Measurements from ENCODE around the gene OOSP1.
"Not testable (repeated sequence)": the region's sequence is repeated elsewhere in the genome, so short reads cannot be mapped to it uniquely, and the experiment has no call there.

The OOSP1 gene, protein sequence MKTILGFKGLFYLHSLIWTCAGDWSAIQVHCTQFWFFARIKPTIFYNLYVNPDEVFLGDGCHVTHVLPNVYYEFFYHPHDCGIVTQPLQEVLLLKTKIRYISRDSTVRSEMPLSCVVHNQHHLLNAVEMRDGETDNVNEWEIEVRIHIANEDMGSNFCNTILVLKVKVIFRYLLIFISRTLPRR

DNA sequence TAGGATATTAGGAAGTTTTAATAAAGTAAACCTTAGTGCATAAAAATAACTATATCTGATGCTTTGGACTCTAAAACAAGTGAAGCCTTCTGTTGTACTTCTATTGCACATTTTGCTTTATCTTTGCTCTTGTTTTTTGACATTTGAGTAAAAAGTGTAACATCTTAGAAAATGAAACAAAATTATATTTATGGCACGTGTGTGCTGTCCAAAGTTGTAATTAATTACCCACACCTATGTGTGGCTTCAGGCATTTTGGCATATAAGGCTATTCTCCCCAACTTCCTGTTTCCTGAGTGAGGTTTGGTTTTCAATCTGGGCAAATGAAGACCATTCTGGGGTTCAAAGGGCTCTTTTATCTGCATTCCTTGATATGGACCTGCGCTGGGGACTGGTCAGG lies at the start of gene OOSP1:
Gene OOSP1 (plus strand): TSS at position 301 of the 400 bp plus-strand sequence. CDS start 23 bp downstream, at position 324.
- no peak for DNase-seq (ENCODE audit: low read depth in 2 of 2, low spot score in 1 of 2)

DNA sequence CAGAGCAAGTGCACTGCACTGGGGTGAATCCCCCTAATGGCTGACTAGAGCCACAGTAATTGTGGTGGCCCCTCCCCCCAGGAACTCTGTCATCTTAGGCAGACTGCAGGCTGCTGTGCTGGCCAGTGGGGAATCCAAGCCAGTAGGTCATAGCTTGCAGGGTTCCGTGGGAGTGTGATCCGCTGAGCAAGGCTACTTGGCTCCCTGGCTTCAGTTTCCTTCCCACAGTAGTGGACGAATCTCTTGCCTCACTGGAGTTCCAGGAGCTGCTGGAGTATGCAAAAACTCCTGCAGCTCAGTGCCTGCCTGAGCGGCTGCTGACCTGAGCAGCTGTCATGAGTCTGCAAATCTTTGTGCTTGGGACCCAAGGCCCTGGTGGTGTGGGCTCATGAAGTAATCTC lies 46.5 kb upstream of the OOSP1 start:
- DNase-seq (ENCODE audit: low read depth in 2 of 2, low spot score in 1 of 2) = no peak

DNA sequence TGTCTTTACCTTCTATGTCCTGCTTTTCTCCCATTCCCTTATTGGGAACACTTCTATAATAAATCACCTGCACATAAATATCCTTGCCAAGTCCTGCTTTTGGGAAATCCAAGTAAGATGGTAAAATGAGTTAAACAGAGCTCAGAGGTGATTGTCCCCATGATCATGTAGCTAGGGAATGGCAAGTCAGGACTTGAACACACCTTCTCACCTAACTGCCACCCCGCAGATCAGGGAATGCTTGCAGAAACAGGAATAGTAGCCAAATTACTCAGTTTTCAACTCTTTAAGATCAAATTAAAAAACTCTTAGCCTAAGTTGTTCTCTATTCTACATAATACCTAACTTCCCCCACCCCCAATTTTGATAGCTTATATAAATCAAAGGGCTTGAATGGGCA lies 43.6 kb upstream of the OOSP1 start:
- no peak for DNase-seq (ENCODE audit: low read depth in 2 of 2, low spot score in 1 of 2)

DNA sequence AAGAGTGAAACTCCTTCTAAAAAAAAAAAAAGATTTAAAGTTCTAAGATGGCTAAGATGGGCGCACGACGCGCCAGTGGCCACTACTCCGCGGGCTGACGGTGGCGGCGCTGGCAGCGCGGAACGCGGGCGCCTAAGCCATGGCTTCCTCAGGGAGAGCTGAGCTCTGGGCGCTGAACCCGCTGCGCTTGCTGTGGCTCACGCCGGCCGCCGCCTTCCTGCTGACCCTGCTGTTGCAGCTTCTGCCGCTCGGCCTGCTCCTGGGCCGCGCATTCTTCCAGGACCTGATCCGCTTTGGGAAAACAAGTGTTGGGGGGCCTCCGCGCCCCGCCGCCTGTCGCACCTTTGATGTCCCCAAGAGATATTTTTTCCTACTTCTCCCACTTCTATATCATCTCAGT lies 40.2 kb upstream of the OOSP1 start:
- DNase-seq (ENCODE audit: low read depth in 2 of 2, low spot score in 1 of 2) = no peak

DNA sequence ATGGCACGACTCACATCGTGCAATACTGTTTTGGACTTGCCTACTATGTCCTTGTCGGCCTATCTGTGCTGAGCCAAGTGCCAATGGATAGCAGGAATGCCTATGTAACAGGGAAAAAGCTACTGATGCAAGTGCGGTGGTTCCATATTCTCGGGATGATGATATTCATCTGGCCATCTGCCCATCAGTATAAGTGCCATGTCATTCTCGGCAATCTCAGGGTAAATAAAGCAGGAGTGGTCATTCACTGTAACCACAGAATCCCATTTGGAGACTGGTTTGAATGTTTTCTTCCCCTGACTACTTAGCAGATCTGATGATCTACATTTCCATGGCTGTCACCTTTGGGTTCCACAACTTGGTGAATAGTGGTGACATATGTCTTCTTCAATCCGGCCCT lies 39.6 kb upstream of the OOSP1 start:
- DNase-seq (ENCODE audit: low read depth in 2 of 2, low spot score in 1 of 2) = no peak

DNA sequence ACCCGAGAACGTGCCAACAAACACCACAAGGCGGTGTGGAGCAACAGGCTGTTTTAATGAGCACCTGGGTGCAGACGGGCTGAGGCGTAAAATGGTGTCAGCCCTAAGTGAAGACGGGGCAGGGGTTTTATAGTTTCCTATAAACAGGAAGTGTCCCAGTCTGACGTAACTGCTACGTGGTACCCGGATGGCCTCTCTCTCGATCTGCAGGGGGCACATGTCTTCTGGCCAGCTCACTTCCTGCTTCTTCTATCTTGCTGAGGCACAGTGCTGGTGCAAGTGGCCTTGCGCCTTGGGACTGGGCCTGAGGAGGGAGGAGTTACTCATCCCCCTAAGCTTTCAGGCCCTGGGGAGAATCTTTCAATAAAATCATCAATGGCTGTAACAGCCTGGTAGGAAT lies 38.7 kb upstream of the OOSP1 start:
- DNase-seq (ENCODE audit: low read depth in 2 of 2, low spot score in 1 of 2) = no peak

DNA sequence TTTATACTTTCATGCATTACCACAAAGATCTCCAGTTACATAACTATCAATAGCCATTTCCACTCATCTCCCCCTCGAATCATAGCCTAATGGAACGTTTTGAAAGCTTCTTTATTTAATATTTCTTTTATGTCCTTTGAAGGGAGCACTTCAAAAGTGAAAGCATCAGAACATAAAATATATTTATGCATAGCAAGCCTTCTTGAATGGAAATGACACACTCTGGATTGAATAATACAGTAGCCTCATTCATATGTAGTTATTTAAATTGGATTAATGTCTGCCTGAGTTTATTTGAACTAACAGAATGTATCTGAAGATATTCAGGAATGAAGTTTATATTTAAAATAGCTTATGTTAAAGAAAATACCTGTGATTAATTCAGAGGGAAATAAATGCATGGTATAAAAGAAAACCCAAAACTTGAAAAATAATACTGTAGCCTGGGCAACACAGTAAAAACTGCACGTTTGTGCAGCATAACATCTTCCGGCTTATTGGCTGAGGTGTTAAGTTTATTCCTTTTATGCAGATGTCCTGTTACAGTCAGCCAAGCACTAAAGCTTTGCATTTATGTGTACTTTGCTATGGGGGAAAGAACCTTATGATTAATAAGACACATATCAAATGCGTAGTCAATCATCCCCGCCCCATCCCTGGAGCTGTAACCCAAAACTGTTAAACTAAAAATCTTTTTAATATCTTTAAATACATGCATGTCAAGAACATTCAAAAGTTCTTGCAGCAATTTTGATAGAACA lies 37.7 kb upstream of the OOSP1 start:
- DNase-seq (ENCODE audit: low read depth in 2 of 2, low spot score in 1 of 2) = no peak

DNA sequence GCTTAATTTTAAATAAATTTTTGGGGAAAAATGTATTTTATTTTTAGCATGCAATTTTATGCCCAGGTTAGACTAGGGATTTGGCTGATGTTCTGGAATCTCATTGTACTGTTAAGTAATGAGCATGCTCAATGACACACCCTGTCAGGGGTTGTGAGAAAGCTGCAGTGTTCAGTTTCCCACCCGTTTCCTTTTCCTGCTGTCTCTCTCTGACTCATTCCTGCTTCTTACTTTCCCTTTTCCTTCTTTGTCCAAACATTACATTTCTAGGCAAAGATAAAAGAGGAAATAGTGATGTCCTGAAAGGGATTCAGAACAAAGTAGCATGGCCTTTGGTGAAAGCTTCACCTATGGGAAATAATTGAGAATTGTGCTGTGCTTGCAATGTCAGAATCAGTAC lies 36.9 kb upstream of the OOSP1 start:
- no peak for DNase-seq (ENCODE audit: low read depth in 2 of 2, low spot score in 1 of 2)

DNA sequence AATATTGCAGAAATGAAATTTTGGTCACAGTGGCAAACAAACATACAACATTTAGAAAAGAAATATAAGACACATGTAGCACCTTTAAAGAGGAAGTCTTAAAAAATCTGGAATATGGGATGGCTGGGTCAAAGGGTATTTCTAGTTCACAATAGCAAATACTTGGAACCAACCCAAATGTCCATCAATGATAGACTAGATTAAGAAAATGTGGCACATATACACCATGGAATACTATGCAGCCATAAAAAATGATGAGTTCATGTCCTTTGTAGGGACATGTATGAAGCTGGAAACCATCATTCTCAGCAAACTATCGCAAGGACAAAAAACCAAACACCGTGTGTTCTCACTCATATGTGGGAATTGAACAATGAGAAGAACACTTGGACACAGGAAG lies 34.7 kb upstream of the OOSP1 start:
- DNase-seq (ENCODE audit: low read depth in 2 of 2, low spot score in 1 of 2) = not testable (repeated sequence)

DNA sequence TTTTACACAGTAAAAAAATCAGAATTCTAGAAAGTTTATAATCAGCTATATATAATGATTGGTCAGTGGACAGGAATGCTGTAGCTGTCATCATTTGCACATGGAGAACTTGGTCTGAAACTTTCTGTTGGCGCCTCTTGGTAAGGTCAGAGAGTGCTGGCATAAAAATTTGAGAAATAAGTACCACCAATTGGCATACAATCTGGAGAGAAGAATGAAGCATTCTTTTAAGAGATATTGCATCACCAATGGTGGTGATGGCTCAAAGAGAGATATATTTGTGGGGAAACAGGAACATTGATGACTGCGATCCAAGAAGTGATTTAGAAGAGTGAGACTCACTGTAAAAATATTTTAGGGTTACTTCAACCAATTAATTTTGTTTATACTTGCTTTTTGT lies 19.8 kb upstream of the OOSP1 start:
- no peak for DNase-seq (ENCODE audit: low read depth in 2 of 2, low spot score in 1 of 2)

DNA sequence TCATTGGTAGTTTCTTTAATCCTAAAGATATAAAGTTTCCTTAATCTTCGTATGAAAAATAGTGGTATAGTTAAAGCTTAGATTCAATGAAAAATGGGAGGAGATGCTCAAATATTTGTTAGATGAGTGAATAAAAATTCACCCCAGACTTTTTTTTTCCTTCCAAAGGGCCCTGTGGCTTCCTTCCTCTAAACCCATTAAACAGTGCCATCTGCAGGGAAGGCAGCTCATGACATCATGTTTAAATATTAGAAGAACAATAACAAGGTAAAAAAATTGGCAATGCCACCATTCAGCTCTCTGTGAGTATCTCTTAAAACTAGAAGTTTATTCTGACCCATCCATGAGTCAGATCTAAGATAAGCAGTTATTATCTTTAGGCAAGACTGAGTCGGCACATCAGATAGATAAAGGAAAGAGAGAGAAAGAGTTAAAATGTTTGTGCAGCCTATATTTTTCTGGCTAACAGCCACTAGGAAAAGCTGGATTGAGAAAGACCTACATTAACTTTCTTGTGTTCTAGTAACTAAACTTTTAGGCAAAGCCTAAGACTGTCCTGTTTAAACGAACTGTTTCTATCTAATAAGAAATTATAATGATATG lies 19.1 kb upstream of the OOSP1 start:
- no peak for DNase-seq (ENCODE audit: low read depth in 2 of 2, low spot score in 1 of 2)

DNA sequence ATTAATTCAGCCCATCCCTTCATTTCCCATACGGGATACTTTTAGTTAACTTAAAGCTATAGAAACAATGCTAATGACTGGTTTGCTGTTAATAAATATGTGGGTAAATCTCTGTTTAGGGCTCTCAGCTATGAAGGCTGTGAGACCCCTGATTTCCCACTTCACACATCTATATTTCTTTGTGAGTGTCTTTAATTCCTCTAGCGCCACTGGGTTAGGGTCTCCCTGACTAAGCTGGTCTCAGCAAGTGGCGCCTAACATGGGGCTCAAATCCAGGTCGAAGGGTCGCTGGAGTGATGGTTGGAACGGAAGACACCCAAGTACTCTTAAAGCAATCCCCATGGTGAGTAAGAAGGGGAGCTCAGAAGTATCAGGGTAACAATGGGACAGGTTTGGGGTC lies 14.4 kb upstream of the OOSP1 start:
- no peak for DNase-seq (ENCODE audit: low read depth in 2 of 2, low spot score in 1 of 2)

DNA sequence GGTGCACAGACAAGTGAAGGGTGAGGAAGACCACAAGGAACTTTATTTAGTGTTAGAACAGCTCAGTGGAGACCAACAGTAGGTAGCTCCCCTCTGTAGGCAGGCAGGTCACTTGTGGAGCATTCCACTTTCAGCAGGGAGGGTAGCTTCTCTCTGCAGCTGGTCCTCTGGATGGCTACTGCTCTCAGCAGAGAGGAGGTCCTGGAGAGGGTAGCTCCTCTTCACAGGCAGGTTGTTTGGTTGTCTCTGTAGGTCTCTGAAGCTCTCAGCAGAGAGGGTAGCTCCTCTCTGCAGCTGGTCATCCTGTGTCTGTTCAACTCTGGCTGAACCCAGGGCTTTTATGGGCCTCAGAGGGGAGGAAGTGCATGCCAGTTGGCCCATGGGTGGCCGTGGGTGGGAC lies 6.5 kb upstream of the OOSP1 start:
- DNase-seq (ENCODE audit: low read depth in 2 of 2, low spot score in 1 of 2) = no peak

DNA sequence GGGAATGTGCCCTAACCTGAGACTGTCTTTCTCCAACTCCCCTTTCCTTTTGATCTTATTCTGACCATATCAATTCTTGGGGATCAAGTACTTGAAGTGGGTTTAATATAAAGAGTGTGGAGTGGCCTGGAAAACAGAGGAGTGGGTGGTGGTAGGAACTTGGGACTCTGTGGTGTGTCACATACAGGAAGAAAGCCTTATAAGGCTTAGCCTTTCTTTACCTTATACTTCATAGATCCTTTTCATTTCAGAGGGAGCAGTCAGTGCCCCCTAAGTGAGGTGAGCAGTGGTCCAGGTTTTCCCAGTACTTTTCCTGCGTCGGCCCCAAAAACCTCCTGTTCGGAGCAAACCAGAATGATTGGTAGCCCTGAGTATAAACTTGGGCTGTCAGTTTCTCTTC lies 486 bp downstream of the OOSP1 start:
- no peak for DNase-seq (ENCODE audit: low read depth in 2 of 2, low spot score in 1 of 2)

DNA sequence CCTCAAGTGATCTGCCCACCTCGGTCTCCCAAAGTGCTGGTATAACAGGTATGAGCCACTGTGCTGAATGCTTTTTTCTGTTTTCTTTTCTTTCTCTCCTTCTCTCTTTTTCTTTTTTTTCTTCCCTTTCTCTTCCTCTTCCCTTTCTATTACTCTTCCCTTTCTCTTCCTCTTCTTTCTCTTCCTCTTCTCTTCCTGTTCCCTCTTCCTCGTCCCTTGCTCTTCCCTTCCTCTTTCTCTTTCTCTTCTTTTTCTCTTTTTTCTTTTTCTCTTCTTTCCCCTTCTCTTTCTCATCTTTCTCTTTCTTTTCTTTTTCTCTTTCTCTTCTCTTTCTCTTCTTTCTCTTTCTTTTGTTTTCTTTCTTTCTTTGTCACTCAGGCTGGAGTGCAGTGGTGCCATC lies 1.2 kb downstream of the OOSP1 start:
- DNase-seq (ENCODE audit: low read depth in 2 of 2, low spot score in 1 of 2) = no peak

DNA sequence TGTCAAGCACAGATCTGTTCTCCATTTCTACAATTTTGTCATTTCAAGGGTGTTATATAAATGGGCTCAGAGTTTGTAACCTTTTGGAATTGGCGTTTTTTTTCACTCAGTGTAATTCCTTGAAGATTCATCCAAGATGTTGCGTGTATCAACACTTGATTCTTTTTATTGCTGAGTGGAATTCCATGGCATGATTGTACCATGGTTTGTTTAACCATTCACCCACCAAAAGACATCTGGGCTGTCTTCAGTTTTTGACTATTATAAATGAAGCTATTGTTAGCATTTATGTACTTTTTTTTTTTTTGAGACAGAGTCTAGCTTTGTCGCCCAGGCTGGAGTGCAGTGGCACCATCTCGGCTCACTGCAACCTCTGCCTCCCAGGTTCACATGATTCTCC lies 2.9 kb downstream of the OOSP1 start:
- DNase-seq (ENCODE audit: low read depth in 2 of 2, low spot score in 1 of 2) = no peak

DNA sequence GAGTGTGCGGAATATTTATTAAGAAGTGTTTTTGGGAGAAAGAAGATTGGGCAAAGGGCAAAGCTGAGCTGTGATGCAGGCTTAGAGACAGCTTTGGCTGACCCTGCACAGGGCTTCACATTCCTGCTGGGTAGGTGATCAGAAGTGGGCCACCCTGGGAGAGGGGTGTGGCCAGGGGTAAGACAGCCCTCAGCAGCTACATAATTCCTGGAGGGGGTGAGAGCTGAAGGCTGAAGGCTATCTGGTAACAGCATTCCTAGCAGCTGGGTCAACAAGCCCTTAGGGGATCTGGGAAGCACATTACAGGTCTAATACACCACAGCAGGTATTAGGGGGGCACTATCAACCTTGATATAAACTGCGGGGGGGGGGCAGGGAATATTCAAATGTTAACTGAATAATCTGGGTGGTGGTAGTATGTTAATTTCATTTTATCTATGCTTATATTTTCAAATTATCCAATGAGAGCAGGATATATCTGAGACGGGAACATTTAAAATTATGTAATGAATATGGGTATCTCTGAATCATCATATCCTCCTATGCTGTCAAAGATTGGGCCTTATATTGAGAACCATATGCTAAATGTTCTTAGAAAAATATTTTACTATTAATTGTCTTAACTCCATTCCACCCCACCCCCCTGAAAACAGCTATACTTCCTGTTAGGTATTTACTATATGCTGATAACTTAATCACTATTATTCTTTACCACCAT lies 5.9 kb downstream of the OOSP1 start:
- no peak for DNase-seq (ENCODE audit: low read depth in 2 of 2, low spot score in 1 of 2)

DNA sequence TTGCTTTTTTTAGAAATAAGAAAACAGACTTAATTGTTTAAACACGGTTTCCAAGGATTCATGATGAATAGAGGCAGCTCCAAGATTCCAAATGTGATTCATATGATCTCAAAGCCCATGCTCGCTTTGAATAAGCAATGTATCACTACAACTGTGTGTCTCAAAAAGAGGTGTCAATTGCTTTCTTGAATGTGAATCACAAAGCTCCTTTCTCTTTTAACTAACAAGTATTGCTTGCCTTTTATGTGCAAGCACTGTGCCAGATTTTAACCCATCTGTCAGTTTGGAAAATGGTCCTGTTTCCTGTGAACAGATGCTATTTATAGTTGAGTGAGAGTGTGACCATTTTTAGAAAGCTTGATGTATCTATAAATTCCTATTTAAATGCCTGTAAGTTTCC lies 6.5 kb downstream of the OOSP1 start:
- DNase-seq (ENCODE audit: low read depth in 2 of 2, low spot score in 1 of 2) = no peak

DNA sequence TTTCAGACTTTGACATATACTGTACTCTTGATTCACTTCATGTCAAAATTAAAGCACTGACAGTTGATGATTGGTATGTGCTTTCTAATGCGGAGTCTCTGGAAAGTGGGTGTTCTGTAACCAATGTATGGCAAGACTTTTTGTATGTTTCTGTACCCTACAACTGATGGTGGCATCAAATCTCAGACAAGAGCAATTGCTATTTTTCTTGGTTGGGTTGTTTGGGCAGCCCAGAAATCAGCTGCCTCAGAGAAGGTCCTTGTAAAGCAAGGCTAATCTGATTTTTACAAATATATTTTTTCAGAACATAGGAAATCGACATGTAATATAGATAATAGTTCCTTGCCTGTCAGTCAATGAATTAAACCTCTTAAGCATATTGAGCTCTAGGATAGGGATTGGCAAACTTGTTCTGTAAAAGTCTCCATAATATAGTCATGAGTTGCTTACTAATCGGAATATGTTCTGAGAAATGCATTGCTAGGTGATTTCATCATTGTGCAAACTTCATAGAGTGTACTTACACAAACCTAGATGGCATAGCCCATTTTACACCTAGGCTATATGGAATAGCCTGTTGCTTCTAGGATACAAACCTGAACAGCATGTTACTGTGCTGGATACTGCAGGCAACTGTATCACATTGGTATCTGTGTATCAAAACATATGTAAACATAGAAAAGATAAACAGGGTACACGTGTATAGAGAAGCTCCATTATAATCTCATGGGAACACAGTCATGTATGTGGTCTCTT lies 15.4 kb downstream of the OOSP1 start:
- no peak for DNase-seq (ENCODE audit: low read depth in 2 of 2, low spot score in 1 of 2)

DNA sequence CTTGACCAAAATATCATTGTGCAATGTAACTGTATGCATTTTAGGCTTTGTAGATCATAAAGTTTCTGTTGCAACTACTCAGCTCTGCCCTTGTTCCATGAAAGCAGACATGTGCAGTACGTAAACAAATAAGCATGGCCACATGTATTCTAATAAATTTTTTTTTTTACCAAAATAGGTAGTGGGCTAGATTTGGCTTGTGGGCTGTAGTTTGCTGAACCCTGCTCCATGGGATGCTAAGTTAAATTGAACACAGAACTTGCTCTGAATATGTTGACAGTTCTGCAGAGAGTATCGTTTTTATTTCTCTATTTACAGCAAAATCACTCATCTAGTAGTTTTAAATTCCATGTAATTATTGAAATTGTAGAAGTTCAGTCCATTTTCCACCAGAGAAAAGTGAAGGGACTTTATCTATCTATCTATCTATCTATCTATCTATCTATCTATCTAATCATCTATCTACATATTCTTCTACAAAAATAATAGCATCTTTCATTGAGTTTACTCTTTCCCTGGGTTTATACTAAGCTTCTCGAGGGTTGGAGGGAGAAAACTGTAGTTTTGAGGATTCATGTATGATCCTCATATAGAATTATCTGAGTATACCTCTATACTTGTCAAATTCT lies 16.1 kb downstream of the OOSP1 start:
- no peak for DNase-seq (ENCODE audit: low read depth in 2 of 2, low spot score in 1 of 2)

DNA sequence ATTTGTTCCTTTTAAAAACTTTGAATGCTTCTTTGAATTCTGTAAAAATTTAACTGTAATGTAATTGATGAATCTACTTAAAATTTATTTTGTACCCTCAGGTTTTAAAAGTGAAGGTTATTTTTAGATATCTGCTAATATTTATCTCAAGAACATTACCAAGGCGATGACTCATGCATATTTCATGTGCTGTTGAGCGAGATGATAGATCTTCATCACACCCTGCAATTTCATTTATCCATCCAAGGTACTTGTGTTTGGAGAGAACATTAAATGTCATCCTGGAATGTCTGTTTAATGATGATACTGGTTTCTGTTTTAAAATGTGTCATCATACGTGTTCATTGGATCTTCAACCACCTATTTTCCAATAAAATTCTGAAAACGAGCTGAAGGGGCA lies 18.9 kb downstream of the OOSP1 start:
- DNase-seq (ENCODE audit: low read depth in 2 of 2, low spot score in 1 of 2) = no peak

Measured in stimulated activated CD8-positive, alpha-beta memory T cell treated with anti-CD3 and anti-CD28 coated beads, Interleukin-4, amount 100 ng/mL, for 1 hour (primary cell).